Lower leg skin (tissue), 3 donors: ENCODE measurements around the gene HS3ST4.

Source experiments
- POLR2A ChIP-seq, 2 donors: fragments of 450-650 bp; IDR thresholded peaks; one replicate each; pipeline ENCODE4 v1.6.1; 2016 to 2017; ENCODE audit warnings: antibody characterized with exemption in 2 of 2, mild to moderate bottlenecking in 1 of 2, moderate library complexity in 1 of 2
- TF ChIP-seq, protein P1 (sequence below), 3 donors: fragments of 450-650 bp; IDR thresholded peaks; one replicate each; pipeline ENCODE4 v1.5.1; 2016; ENCODE audit warnings: antibody characterized with exemption in 3 of 3, mild to moderate bottlenecking in 3 of 3, moderate library complexity in 2 of 3

DNA sequence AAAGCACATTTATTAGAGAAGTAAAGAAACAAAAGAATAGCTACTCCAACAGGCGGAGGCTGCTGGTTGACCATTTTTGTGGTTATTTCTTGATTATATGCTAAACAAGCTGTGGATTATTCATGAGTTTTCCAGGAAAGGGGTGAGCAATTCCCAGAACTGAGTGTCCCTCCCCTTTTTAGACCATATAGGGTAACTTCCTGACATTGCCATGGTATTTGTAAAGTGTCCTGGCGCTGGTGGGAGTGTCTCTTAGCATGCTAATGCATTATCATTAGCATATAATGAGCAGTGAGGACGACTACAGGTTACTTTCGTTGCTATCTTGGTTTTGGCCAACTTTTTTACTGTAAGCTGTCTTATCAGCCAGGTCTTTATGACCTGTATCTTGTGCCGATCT lies 12.2 kb upstream of the HS3ST4 start:
- TF ChIP-seq, protein P1, sequence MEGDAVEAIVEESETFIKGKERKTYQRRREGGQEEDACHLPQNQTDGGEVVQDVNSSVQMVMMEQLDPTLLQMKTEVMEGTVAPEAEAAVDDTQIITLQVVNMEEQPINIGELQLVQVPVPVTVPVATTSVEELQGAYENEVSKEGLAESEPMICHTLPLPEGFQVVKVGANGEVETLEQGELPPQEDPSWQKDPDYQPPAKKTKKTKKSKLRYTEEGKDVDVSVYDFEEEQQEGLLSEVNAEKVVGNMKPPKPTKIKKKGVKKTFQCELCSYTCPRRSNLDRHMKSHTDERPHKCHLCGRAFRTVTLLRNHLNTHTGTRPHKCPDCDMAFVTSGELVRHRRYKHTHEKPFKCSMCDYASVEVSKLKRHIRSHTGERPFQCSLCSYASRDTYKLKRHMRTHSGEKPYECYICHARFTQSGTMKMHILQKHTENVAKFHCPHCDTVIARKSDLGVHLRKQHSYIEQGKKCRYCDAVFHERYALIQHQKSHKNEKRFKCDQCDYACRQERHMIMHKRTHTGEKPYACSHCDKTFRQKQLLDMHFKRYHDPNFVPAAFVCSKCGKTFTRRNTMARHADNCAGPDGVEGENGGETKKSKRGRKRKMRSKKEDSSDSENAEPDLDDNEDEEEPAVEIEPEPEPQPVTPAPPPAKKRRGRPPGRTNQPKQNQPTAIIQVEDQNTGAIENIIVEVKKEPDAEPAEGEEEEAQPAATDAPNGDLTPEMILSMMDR (IDR thresholded peaks at IDR 0.05), result no peak
- no peak for TF ChIP-seq POLR2A (IDR thresholded peaks at IDR 0.05)
